Lower leg skin (tissue), 3 donors: ENCODE measurements around the gene PSMG2.

Source experiments
- CTCF ChIP-seq, 3 donors: fragments of 450-650 bp; IDR thresholded peaks; one replicate each; pipeline ENCODE4 v1.5.1; 2016; ENCODE audit warnings: antibody characterized with exemption in 3 of 3, mild to moderate bottlenecking in 3 of 3, moderate library complexity in 2 of 3
- POLR2A ChIP-seq, 2 donors: fragments of 450-650 bp; IDR thresholded peaks; one replicate each; pipeline ENCODE4 v1.6.1; 2016 to 2017; ENCODE audit warnings: antibody characterized with exemption in 2 of 2, mild to moderate bottlenecking in 1 of 2, moderate library complexity in 1 of 2

GRCh38 chr18:12658426-12659138 lies 44.3 kb upstream of the PSMG2 start:
- TF ChIP-seq CTCF (IDR thresholded peaks at IDR 0.05) (no peak), POLR2A (IDR thresholded peaks at IDR 0.05) (no peak)
